ENCODE measurements around the gene TMEM223.
"Not testable (repeated sequence)": the region's sequence is repeated elsewhere in the genome, so short reads cannot be mapped to it uniquely, and the experiment has no call there.

TMEM223 gene, protein sequence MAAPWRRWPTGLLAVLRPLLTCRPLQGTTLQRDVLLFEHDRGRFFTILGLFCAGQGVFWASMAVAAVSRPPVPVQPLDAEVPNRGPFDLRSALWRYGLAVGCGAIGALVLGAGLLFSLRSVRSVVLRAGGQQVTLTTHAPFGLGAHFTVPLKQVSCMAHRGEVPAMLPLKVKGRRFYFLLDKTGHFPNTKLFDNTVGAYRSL

DNA sequence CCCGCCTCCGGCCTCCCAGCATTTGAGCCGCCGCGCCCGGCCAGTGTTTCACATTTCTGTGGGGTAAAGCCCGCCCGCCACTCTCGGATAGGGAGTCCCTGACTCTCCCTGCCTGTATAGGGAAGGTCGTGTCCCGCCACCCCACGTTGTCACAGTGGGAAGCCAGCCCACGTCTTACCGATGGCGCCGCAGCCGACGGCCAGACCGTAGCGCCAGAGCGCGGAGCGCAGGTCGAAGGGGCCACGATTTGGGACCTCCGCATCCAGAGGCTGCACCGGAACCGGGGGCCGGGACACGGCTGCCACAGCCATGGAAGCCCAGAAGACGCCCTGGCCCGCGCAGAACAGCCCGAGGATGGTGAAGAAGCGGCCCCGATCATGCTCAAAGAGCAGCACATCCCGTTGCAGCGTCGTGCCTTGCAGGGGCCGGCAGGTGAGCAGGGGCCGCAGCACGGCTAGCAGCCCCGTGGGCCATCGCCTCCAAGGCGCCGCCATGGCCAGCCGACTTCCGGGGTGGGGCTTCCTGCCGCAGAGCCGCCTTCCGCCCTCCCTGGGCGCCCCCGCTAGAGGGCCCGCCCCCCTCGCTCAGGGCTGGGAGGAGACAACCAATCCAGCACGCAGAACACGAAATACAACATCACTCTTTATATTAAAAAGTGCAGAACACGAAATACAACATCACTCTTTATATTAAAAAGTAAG is at the start of gene TMEM223:
TMEM223 (minus strand) TSS at position 506 of the 701 bp plus-strand sequence; CDS start at position 494, 12 bp downstream.
- peak; percentile 94 for DNase-seq

DNA sequence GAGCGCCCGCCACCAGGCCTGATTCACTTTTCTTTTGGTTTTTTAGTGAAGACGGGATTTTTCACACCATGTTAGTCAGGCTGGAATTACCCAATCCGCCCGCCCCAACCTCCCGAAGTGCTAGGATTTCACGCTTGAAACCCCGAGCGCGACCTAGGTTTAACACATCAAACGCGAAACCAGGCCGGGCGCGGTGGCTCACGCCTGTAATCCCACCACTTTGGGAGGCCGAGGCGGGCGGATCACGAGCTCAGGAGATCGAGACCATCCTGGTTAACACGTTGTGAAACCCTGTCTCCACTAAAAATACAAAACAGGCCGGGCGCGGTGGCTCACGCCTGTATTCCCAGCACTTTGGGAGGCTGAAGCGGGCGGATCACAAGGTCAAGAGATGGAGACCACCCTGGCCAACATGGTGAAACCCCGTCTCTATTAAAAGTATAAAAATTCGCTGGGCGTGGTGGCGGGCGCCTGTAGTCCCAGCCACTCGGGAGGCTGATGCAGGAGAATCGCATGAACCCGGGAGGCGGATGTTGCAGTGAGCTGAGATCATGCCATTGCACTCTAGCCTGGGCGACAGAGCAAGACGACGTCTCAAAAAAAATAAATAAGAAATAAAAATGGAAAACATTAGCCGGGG is 49.0 kb upstream of the TMEM223 start:
- peak; percentile 91 for DNase-seq

DNA sequence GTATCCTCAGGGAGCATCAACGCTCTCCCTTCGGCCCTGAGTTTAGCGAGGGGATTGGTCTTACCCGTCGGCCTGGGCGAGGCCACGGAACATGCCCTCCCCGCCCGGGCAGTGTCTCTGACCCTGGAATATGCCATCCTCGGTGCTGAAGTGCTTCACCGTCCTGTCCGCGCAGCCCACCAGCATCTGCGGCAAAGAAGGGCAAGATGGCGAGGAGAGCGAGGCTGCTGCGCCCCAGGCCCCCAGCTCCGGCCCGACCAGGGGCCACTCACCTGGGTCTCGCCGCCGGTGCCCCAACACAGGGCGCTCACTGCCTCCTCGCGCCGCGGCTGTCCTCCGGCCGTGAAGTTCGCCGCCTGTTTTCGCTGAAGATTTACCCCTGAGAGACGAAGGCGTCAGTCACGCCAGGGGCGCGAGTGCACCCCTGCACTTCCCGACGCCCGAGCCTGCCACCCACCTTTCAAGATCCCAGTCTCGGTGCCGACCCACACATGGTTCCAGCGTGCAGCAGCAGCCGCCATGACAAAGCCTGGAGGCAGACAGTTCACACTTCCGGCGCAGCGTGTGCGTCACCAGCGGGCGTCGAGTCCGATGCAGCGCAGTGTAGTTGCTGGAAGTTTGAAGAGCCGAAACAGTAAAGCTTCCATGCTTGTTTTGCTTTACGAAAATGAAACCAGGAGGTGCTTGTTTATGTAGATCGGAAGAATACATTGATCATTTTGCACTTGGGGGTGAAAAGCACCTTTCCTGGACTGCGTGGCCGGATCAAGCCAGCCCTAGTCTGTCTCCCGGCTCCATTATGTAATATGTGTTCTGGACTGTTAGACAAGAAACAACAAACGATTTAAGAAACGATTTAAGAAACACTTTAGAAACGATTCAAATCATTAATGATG is 47.5 kb upstream of the TMEM223 start, which contains the start of gene WDR74:
WDR74 (minus strand) TSS at position 541 of the 896 bp plus-strand sequence; CDS start at position 521, 20 bp downstream.
- peak; percentile 95 for DNase-seq

DNA sequence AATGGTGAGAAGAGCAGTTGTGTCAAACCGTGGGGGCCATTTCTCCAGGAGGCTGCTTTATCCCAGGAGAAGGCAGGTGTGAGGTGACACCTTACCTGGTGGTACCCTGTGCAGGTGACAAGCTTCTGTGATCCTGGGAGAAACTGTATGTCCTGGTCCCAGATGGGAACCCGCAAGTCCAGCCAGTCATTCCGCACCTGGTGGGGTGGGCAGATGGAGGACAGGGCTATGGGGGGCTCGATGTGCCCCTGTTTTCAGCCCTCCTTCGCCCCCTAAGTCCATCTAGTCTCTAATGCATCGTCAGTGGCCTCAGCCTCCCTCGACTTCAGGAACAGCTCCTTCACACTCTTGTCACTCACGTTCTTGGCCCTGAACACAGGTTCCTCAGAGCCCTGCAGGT is 43.5 kb upstream of the TMEM223 start:
- no peak for DNase-seq

DNA sequence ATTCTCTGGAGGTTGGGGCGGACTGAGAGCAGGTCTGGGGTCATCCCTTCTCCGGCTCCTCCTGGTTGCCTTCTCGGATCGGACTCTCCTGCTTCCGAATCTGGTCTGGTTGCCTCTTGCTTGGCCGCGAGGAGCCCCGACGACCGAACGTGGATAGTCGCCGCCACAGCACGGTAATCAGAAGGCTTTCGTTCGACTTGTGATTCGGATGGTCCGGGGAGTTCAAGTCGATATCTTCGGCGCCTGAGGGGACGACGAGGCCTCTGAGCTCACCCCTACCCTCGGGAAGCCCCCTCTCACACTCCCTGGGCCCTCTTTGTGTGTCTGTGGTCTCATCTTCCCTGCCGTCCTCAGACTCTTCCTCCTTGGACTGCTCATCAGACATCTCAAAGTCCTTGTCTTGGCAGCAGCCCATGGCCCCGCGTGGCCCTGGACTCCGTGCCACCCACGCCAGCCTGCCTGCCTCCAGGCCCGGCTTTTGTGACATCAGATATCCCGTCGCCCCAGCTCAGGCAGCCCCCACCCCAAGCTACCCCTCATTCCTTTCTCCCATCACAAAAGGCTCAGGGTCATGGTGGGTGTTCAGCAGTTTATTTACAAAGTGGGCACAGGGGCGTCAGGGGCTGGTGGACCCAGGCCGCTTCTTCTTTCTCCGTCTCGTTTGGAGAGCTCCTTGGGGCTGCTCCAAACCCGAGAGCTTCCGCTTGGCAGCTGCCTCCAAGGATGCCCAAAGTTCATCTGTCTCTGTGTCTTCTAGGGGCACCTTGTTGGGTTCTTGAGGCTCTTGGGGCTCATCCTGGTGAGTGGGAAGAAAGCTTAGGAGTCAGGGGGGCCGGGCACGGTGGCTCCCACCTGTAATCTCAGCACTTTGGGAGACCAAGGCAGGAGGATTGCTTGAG is 40.8 kb upstream of the TMEM223 start, which contains the start of gene TEX54:
TEX54 (minus strand) TSS at position 506 of the 899 bp plus-strand sequence.
- peak; percentile 25 for DNase-seq

DNA sequence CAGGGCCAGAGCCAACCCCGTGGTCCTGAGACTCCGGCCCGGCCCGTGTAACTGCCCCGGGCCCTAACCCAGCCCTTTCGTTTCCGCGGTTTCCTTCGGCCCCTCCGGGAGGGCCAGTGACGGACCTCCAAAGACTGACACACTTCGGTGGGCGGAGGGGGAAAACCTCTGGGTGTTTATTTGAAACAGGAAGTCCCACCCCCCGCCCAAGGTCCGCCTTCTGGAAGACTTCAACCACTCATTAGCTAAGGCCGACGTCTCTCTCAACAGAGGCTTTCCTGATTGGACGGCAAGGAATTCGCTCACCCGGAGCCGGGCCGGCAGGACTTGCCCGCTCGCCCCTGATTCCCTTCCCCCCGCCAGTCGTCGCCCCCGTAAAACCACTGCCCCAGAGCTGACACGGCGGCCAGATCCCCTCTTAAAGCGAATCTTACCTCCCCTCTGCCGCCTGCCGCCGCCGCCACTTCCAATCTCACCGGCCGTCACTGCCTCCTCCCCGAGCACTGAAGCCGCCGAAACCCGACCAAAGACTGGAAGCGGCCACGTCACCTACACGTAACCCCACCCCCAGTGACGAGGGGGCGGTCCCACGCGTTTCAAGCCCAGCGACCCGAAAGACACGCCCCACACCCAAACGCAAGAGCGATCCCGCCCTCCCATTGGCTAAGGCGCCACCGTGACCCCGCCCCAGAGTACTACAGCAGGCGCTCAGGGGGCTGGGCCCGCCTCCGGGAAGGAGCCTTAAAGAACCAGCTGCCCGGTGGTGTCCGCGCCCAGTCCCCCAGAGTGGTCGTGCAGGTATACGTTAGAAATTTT is 39.9 kb upstream of the TMEM223 start, which contains the start of gene STX5:
STX5 (minus strand) TSS at position 532 of the 816 bp plus-strand sequence. CDS start 808 bp downstream, outside the sequence.
- peak; percentile 100 for DNase-seq

DNA sequence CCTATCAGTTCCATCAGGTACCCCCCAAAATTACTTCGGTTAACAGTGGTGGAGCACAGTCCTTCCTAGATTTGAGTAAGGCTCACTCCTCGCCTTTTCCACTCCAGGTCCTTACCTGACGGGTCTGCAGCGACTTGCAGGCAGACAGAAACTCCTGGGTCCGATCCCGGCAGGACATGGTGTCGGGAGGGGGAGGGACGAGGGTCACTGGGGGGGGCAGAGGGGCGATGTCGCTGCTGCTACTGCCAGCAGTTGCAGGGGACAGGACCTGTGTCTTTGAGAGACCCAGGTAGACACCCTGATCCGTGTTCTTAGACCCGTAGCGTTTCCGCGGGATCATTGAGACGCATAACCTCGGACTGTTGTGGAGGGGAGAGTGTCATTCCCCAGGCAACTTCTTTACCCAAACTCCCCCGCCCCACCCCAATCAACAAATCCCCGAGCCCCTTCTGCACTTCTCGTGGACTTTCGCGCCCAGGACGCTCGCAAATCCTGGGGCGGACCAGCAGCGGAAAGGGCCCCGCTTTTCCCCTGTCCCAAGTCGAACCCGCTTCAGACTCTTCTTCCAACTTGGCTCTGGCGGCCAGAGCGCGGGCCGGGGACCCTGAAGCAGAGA is 39.2 kb upstream of the TMEM223 start:
- DNase-seq: no peak

DNA sequence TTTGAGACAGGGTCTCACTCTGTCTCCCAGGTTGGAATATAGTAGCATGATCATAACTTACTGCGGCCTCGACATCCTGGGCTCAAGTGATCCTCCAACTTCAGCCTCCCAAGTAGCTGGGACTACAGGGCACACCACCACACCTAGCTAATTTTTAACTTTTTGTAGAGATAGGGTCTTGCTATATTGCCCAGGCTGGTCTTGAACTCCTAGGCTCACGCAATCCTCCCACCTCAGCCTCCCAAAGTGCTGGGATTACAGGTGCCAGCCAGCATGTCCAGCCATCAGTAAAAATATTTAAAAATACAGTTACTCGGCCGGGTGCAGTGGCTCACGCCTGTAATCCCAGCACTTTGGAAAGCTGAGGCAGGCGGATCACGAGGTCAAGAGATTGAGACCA is 36.3 kb upstream of the TMEM223 start:
- DNase-seq: not testable (repeated sequence)

DNA sequence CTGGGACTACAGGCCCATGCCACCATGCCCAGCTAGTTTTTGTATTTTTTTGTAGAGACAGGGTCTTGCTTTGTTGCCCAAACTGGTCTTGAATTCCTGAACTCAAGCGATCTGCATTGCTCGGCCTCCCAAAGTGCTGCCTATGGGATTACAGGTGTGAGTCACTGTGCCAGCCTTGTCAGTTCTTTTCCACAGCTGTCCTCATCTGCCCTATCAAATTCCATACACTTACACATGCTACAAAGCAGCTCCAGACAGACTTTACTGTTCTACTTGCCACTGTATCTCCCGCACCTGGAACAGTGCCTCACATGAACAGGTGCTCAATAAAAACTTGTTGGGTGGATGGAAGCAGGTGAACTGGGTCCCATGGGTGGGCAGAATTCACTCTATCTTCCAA is 31.9 kb upstream of the TMEM223 start:
- no peak for DNase-seq

DNA sequence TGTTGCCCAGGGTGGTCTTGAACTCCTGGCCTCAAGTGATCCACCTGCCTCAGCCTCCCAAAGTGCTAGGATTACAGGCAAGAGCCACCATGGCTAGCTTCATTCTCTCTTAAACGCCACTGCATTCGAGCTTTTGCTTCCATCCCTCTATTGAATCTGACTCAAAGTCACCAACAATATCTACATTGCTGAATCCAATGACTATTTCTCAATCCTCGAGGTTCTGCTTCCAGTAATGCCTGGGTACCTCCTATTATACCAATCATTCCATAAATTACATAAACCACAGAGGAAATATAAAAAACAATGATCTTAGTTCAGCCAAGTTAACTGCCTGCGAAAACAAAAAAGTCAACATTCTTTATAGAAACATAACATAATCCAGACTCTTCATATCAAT is 25.3 kb upstream of the TMEM223 start:
- no peak for DNase-seq

DNA sequence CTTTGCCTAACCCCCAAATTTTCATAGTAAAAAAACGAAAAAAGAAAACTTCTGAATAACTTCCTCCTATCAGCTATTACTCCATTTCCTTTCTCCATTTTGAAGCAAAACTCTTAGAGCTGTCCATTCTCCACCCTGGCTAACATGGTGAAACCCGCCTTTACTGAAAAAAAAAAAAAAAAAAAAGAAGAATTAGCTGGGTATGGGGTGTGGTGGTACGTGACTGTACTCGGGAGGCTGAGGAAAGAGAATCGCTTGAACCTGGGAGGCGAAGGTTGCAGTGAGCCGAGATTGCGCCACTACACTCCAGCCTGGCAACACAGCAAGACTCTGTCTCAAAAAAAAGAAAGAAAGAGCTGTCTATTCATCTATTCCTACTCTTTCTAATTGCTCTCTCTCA is 24.8 kb upstream of the TMEM223 start:
- DNase-seq: no peak

DNA sequence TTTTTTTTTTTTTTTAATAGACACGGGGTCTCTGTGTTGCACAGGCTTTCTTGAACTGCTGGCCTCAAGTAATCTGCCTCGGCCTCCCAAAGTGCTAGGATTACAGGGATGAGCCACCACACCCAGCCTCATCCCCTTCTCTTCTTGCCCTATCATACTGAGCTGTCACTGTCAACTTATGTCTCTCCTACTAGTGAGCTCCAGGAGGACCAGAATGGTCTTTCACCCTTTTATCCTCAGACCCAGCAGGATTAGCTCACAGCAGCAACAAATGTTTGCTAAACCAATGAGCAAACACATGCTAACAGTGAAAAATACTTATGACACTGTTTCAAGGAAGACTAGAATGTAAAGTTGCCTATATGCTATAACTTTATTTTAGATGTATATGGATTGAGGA is 19.9 kb upstream of the TMEM223 start:
- no peak for DNase-seq

DNA sequence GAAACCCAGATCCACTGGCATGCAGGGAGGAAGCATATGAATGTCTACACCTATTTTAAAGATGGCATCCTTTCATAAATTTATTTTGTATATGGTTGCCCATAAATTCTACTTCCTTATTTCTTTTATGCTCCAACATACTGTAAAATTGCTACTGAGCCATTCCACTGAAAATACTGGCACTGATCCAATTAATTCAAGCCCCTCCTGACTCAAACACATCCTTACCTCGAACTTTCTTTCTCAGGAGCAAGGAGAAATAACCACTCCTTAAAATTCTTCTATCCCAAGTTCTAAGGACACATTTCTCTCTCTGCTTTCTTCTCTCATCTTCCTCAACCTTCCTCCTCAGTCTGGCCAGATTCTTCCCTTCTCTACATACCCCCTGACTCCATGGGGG is 18.9 kb upstream of the TMEM223 start:
- no peak for DNase-seq

DNA sequence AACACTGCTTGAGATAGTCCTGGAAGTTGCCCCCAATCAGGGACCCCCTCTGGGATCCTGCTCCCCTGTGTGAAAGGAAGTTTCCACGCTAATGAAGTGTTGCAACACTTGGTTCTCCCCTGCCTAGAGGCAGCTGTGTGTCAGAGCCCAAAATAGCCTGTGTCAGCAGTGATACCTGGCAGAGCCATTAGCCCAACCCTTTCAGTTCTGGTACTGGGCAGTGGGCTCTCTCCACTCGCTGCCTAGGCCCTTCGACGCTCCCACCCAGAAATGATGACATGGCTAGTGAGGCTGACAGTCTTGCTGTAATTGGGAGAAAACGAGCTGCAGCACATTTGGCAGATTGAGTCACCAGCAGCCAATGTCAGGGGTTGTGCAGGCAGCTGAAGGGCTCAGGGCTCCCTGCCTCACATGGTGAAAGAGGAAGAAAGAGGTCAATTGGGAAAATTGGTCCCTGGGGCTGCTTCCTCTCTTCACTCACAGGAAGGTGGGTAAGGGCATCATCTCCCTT is 14.9 kb upstream of the TMEM223 start:
- no peak for DNase-seq

DNA sequence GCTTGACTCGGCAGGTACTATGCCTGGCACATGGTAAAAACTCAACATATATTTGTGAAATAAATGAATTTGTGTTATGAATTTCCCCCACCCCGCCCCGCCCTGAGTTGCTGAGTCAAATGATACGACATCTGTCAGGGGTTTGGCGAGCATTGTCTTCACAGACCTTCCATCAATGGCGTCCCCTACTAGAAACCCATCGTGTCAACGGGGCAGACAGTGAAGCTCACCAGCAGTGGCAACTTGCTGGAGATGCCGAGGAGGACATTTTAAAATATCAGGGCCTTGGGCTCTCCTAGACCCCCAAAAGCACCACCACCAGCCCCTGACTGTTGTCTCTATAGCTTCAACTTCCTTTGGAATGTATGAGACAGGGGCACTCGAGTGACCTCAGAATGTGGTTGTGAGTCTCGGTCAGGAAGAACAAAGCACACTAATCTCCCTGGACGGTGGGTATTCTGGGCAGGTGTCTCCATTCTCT is 14.2 kb upstream of the TMEM223 start:
- DNase-seq: peak; percentile 32

DNA sequence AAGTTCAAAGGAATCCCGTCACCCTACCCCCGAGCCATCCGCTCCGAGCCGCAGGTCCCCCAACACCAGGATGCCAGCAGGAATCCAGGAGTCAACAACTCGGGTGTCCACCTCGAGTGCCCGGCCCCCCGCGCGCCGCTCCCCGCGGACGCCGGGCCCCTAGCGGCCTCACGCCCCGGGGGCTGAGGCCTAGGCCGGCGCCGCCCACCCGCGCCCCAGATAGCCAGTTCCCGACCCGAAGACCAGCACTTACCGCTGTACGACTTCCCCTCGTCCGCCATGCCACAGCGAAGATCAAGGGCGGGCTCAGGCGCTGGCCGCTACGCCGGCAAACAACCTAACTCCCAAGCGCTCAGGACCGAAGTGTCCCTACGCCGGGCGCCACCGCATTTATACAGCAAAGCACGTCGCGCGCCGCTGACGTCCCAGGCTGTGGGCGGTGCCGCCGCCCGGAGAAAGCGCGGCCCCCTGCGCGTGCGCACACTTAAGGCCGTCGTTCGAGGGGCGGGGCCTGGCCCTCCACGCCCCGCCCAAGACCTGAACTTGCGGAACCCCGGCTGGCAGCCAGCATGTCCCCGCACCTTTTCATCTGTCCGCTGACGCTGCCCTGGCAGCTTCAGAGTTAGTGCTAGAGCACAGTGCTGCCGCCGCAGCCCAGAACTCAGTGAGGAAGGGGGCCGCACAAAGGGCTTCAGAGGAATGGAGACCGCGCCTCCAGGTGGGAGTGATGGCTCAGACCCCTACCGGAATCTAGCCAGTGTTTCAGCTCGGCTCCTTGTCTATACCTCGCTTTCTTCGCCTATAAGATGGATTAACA is 13.5 kb upstream of the TMEM223 start, which contains the start of gene NXF1:
NXF1 (minus strand) TSS at position 365 of the 817 bp plus-strand sequence; CDS start at position 281, 84 bp downstream.
- peak; percentile 97 for DNase-seq

DNA sequence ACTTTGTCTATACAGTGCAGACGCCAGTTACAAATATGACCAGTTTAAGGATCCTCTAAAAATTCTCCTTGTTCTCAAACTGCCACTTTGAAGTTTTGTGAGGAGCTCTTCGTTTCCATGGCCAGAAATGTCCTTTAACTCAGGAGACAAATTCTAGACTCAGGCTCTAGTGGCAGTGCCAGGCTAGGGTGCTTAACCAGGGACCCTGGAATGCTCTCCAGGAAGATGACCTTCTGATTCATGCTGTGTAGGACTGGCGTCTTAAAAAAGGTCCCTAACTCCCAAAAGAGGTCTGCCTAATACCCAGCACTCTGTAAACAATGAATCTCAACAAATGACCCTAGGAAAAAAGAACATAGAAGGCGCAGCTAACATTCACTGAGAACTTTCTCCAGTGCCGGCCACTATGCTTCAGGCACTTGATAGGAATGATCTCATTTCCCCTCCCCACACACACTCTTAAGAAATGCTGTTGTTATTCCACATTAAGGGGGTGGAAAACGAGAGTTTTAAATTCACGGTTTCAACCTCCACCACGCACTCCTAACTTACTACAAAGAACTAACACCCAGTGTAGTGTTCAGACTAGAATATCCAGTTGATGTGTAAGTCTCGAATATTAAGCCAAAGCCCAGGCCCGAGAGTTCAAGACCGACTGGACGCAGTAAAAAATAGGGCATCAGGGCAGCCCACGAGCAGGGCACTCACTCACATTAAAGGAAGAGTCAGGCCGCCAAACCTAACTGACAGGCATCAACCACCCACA is 12.7 kb upstream of the TMEM223 start:
- DNase-seq: no peak

DNA sequence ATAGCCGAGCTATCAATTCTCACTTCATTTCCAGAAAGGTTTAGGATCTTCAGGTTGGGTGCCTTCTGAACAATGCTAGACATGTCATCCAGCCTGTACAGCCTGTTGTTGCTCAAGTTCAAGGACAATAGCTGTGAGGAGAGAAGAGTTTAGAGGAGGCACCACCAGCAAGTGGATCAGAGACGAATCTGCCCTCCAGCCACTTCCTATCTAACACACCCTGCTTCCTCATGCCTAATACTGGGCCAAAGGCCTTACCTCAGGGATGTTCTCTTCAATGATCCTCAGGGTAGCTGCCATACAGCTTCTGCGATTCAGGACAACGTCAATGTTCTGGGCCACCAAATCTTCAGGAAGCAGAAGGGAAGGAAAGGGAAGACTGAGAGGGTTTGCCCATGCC is 9.3 kb upstream of the TMEM223 start:
- no peak for DNase-seq

Data from activated CD4-positive, alpha-beta T cell treated with anti-CD3 and anti-CD28 coated beads for 48 hours (primary cell).